ENCODE measurements around the gene PEX5L.
"Not testable (repeated sequence)": the region's sequence is repeated elsewhere in the genome, so short reads cannot be mapped to it uniquely, and the experiment has no call there.

The PEX5L gene

GRCh38 chr3:179832333-179832854 lies 204.3 kb downstream of the PEX5L start:
- DNase-seq (ENCODE audit: low read depth), result no peak

- no peak for DNase-seq (ENCODE audit: low read depth)
Measured at GRCh38 chr3:179829401-179829800, 207.3 kb downstream of the PEX5L start.

- no peak for DNase-seq (ENCODE audit: low read depth)
Measured at GRCh38 chr3:179828738-179829137, 208.0 kb downstream of the PEX5L start.

DNA sequence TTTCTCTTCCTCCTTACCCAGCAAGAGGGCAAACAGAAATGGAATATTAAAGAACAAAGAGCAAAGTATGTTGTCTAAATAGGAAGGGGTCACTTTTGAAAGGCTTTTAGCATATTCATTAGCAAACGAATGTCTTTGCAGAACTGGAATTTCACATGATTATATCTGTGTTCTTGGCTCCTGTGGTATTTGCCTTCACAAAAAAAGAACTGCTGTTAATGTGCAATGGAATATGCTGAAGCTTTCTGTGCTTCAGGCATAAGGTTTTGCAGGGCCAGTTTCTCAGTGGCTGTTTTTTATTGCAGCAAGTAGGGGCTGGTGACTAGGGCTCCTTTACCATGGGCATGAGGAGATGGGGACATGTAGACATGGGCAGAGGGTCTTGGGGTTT lies 210.5 kb downstream of the PEX5L start:
- no peak for DNase-seq (ENCODE audit: low read depth)

- DNase-seq (ENCODE audit: low read depth), result no peak
Measured at GRCh38 chr3:179825527-179826246, 211.1 kb downstream of the PEX5L start.

DNA sequence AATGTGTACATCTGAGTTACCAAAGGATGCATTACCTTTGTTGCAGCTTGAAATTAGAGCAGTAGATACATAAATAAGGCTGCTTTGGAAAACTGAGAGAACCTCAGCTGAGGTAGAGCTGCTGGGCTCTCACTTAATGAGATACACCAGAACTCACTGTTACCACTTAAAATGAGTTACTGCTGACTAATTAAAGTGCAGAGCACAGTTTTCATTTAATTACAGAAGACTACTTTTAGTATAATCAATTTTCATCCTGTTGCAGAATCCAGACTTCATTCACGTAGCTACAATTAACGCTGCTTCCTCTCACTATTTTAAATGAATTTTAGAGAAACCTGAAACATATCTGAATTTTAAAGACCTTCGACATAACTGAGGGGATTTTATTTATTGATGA lies 214.4 kb downstream of the PEX5L start:
- DNase-seq (ENCODE audit: low read depth), result no peak

GRCh38 chr3:179819379-179819778 lies 217.4 kb downstream of the PEX5L start:
- DNase-seq (ENCODE audit: low read depth), result no peak

- no peak for DNase-seq (ENCODE audit: low read depth)
Measured at GRCh38 chr3:179812096-179812382, 224.7 kb downstream of the PEX5L start.

DNA sequence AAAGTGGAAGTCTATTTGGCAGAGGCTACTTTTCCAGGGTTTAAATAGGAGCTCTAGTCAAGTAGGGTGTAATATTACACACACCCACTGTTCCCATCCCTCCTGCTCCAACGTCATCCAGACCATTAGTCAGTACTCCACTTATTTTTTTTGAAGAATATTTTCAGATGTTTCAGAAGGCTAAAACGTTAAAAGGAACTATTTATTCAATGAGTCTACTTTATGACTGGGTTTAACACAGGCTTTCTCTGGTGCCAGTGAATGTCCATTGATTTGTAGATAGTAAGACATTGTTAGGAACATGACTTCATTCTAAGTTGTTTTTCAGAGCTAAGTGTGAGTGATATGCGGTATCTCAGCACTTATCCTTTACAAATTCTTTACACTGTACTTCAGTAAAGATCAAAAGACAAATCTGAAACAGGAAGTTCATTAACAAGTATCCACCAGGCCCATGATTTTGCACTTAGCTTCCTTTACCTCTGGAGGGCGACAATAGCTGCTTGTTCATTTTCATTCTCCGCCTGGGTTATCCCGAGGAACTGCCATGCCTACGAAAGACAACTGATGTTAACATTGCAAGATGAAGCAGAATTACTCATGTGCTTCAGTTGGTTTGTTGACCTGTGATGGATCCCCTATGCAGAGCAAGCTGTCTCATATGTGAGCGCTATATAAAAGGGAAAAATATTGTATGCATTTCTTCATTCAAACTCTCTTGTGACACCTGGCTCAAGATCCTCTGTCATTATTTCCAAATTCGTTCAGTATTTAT lies 225.2 kb downstream of the PEX5L start:
- DNase-seq (ENCODE audit: low read depth), result no peak

DNA sequence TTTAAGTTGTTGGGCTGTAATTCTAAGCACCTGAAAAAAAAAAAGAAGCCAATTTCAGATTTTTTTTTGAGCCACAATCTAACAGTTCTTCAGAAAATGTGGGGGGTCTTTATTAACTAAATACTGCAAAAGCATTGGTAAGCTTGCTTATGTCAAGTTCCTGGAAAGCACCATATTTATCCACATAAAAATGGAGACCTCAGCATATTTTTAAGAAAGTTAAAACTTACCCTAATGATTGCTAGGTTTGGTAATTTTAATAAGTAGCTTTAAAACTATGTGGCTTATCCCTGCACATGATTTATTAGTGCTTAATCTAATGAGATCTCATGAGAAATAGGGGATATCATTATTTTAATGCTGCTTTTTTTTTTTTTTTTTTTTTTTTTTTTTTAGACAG lies 227.1 kb downstream of the PEX5L start:
- no peak for DNase-seq (ENCODE audit: low read depth)

DNA sequence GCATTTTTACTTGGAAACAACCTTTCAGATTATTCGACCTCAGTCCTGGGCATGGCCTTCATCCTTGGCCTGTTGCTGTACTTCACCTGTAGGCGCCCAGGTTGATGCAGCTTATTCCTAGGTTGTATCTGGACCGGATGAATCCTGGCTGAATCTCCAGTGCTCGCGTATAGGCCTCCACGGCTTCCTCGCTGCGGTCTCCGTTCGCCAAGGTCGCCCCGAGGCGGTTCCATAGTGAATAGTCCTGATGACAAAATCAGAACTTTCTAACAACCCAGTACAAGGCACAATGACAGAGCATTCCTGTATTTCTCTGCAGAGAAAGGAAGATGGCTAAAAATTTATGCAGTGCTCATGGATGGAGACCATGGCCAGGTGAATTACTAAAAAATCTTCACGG lies 229.1 kb downstream of the PEX5L start:
- no peak for DNase-seq (ENCODE audit: low read depth)

- DNase-seq (ENCODE audit: low read depth), result no peak
Measured at GRCh38 chr3:179806177-179806576, 230.6 kb downstream of the PEX5L start.

GRCh38 chr3:179801856-179802255 lies 234.9 kb downstream of the PEX5L start:
- no peak for DNase-seq (ENCODE audit: low read depth)

DNA sequence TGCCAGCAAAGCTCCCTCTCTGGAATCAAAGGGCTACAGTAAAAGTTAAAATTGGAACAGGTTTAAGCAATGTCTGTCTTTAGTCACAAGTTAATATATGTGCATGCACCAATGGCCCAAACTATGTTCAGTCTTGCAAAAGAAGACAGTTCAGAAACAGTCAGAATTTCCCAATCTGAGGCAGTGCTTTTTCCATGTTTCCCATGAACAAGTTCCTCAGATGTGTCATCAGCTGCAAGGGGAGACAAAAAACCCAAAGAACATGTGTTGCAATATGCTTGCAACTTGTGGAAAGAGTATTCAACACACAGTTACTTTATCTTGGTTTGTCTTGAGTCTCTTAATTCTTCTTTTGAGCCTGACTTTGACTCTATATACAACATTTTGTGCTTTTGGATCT lies 235.5 kb downstream of the PEX5L start:
- DNase-seq (ENCODE audit: low read depth), result no peak

- no peak for DNase-seq (ENCODE audit: low read depth)
Measured at GRCh38 chr3:179797192-179797591, 239.5 kb downstream of the PEX5L start.

- no peak for DNase-seq (ENCODE audit: low read depth)
Measured at GRCh38 chr3:179796421-179796820, 240.3 kb downstream of the PEX5L start.

DNA sequence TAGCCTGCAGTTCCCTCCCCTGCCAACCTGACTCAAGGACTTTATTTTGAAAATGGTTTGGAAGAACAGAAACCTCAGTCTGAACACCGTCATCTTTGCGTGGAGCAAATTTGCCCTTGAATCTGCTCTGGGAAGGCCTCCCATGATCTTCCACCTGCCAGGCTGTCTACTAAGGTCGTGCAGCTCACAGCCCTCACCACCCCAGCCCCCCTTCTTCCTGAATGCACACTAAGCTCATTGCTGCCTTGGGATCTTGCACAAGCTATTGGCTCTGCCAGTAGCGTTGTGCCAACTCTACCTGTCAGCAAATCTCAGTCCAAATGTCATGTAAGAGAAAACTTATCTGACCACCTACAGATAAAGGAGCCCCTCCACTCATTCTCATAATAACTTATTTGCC lies 242.4 kb downstream of the PEX5L start:
- no peak for DNase-seq (ENCODE audit: low read depth)

GRCh38 chr3:179791793-179792192 lies 244.9 kb downstream of the PEX5L start:
- DNase-seq (ENCODE audit: low read depth), result no peak

GRCh38 chr3:179788996-179789395 lies 247.7 kb downstream of the PEX5L start:
- DNase-seq (ENCODE audit: low read depth), result no peak

- DNase-seq (ENCODE audit: low read depth), result not testable (repeated sequence)
Measured at GRCh38 chr3:179782841-179783240, 253.9 kb downstream of the PEX5L start.

- DNase-seq (ENCODE audit: low read depth), result no peak
Measured at GRCh38 chr3:179775416-179776122, 261.2 kb downstream of the PEX5L start.

DNA sequence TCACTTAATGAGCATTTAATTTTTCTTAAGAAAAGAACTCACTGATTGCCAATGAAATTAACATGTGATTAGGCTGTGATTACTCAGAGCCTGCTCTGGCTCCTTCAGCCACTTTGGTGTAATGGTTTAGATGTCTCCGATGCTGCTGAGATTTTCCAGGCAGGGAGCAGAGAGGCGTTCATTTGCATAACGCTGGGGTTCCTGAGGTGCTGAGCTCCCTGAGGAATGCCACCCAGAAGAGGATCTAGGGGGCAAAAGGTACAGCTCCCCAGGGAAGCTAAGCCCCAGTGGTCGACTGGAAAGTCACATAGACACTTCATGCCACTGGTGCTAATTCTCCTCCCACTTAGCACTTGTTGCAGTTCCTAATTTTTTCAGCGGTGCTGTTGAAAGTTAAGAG lies 264.4 kb downstream of the PEX5L start:
- DNase-seq (ENCODE audit: low read depth), result no peak

DNA sequence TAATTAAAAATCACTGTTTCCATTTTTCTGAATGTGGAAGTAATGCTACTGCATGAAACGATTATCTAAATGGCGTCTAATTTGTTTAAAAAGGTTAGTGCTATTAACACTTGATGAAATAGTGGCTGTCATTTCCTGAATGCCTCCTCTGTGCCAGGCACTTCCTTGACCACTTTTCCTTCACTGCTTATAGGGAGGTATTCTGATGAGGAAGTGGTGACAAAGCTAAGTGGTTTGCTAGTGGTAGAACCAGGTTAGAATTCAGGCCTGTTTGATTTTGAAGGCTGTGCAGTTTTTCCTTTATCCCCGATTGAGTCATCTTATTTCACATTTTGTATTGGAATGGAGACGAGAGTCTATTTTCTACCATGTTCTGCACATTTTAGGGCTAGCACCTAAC lies 264.9 kb downstream of the PEX5L start:
- DNase-seq (ENCODE audit: low read depth), result no peak
